ENCODE data around the gene FBXW11.

DNA sequence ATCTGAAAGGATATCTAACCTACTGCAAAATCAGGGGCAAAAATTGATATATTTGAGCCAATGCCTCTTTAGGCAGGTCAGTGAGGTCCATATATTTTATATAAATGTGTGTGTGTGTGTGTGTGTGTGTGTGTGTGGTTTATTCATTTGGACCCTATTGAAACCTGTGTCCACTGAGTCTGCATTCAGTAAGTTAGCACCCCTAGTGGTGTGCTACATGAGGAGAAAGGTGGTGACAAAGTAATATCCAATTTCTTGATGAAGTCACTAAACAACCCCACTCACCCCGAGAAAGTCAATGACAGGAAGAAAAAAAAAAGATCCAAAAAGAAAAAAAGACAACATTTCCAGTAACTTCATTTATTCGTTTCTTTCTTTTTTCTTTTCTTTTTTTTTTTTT lies 4.1 kb downstream of the FBXW11 start:
- no peak for TF ChIP-seq NR3C1 (IDR thresholded peaks at IDR 0.05)
- no peak for TF ChIP-seq ESRRA (IDR thresholded peaks at IDR 0.05; ENCODE audit: borderline replicate concordance, low read length)
